ENCODE data around the gene GRHPR.
"Not testable (repeated sequence)": the region's sequence is repeated elsewhere in the genome, so short reads cannot be mapped to it uniquely, and the experiment has no call there.

The GRHPR gene

GRCh38 chr9:37451628-37452027, 29.1 kb downstream of the GRHPR start:
- no peak for DNase-seq

DNA sequence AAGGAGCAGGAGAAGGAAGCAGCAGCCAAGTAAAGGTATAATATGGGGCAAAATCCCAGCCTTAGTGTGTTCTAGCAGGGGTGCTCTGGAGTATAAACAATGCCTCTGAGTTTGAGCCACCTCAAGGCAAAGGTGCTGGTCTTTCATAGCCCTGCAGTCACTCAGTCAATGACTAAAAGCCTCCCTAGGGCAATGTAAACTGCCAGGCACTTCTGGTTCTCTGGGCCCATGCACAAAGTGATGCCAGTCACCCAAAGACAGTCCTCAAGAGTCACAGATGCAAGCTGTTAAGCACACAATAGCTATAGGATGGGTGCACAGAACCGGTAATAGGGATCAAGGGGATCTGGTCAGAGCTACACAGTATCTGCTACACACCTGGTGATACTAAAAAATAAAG, 30.1 kb downstream of the GRHPR start:
- no peak for DNase-seq

- DNase-seq: no peak
Observed at GRCh38 chr9:37453827-37454226, 31.3 kb downstream of the GRHPR start.

GRCh38 chr9:37454238-37454637, 31.7 kb downstream of the GRHPR start:
- DNase-seq: no peak

DNA sequence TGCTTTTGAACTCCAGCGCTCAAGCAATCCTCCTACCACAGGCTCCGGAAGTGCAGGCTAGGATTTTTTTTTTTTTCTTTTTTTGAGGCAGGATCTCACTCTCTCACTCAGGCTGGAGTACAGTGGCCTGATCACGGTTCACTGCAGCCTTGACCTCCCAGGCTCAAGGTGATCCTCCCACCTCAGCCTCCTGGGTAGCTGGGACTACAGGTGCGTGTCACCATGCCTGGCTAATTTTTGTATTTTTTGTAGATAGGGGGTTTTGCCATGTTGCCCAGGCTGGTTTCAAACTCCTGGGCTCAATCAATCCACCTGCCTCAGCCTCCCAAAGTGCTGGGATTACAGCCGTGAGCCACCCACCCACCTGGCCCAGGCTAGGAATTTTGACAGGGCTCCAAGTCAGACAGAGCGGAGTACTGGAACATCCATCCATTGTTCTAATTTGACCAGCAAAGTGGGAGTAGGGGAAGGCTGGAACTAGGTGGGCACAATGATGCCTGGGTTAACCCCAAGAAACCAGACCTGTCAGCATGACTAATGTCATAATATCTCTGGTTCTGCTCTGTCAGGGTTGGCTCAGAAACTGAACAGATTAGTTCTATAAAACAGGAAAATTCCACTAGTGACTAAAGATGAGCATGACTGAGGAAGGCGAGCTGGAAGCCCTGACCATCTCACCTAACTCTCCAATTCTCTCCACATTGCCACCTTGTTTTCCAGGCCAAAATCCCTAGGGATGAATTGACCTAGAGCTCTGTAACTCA, 33.6 kb downstream of the GRHPR start:
- no peak for DNase-seq

GRCh38 chr9:37456817-37457216, 34.3 kb downstream of the GRHPR start:
- no peak for DNase-seq

DNA sequence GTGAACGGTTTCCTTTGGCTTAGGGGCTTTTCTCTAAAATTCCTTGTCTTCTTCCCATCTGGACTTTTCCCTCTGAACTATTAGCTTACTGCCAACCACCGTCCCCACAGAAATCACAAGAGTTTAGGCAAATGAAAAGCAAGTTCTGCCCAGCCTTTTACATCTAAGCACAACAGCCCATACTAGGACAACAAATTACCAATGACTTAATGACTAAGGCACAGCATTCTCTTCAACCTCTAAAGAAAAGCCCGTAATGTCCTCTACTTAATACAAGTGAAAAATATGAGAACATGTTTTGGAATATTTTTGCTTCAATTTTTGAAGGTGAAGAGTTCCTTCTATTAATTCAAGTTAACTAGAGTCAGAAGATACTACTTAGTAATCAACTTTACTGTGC, 41.5 kb downstream of the GRHPR start:
- DNase-seq: no peak

- peak; percentile 52 for DNase-seq
Observed at GRCh38 chr9:37464426-37465248, 42.1 kb downstream of the GRHPR start.

DNA sequence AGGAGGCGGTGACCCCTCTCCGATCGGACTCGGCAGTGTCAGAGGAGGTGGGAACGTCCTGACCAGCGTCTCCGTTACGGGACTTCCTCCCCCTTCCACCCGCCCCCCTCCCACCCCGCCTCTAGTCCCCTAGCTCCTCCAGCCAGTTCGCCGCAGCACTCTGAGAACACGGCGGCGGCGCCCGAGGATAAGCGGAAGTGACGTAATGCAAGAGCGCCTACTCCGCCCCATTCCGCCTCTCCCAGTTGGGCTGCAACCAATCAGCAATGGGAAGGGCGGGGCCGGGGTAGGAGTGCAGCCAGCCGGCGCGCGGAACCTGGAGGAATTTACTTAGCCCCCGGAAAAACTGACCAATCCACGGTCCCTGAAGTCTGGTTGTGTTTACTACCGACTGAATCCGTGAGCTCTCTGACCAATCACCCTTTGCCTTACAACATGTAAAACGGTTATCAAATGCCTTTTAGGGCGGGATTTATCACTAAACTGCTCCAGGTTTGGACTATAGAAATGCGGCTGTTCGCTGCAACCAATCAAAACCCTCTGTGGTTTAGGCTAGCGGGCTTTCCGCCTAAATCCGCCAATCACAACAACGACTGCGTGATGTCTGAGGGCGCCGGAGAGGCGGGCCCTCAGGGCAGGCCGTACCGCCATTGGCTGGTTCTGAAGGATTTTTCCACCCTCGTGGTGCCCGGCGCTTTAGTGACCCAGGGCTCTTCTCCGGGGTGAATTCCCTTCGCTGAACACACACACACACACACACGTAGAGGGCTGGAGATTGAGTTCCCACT, 42.9 kb downstream of the GRHPR start, which contains the start of gene ZBTB5:
TSS of gene ZBTB5 (minus strand) at position 202 of the 788 bp plus-strand sequence. CDS start 22,899 bp downstream, outside the sequence.
- DNase-seq: peak; percentile 98

GRCh38 chr9:37466037-37466709, 43.7 kb downstream of the GRHPR start:
- peak; percentile 22 for DNase-seq

DNA sequence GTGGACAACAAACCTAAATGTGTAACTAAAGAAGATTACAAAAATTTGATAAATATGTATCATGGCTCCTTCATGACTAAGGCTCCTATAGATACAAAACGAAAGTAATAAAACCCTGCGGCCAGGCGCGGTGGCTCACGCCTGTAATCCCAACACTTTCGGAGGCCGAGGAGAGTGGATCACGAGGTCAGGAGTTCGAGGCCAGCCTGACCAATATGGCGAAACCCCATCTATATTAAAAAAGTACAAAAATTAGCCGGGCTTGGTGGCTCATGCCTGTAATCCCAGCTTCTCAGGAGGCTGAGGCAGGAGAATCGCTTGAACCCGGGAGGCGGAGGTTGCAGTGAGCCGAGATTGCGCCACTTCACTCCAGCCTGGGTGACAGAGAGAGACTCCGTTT, 45.0 kb downstream of the GRHPR start:
- not testable (repeated sequence) for DNase-seq

DNA sequence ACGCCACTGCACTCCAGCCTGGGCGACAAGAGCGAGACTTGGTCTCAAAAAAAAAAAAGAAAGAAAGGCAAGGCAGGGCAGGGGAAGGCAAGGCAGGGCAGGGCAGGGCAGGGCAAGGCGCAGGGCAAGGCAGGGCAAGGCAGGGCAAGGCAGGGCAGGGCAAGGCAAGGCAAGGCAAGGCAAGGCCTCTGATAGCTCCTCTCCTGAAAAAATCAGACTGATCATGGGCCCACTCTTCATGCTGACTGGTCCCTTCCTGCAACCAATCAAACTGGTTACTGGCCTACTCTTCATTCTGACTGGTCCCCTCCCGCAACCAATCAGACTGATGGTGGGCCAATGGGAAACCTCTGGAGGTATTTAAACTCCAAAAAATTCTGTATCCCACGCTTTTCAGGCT, 46.1 kb downstream of the GRHPR start:
- DNase-seq: no peak

GRCh38 chr9:37471942-37472684, 49.6 kb downstream of the GRHPR start:
- no peak for DNase-seq

DNA sequence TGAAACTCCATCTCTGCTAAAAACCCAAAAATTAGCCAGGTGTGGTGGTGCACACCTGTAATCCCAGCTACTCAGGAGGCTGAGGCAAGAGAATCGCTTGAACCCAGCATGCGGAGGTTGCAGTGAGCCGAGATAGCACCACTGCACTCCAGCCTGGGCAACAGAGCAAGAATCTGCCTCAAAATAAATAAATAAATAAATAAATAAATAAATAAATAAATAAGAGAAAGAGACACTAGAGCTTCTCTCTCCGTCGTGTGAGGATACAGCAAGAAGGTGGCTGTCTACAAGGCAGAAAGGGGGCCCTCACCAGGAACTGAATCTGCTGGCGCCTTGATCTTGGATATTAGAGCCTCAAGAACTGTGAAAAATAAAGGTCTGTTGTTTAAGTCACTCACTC, 51.5 kb downstream of the GRHPR start:
- DNase-seq: not testable (repeated sequence)

DNA sequence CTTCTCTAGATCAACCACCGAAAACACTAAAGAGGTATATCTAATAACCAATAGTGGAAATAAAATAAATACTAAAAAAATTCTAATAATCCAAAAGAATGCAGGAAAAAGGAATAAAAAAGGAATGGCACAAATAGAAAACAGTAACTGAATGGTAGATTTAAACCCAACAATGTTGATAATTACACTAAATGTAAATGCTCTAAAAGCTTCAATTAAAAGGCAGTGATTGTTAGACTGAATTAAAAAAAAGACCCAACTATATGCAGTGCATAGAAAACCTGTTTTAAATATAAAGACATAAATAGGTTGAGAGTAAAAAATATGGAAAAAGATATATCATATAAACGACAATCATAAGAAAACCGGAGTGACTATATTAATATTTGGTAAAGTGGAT, 51.9 kb downstream of the GRHPR start:
- DNase-seq: no peak

GRCh38 chr9:37476930-37477329, 54.4 kb downstream of the GRHPR start:
- no peak for DNase-seq

DNA sequence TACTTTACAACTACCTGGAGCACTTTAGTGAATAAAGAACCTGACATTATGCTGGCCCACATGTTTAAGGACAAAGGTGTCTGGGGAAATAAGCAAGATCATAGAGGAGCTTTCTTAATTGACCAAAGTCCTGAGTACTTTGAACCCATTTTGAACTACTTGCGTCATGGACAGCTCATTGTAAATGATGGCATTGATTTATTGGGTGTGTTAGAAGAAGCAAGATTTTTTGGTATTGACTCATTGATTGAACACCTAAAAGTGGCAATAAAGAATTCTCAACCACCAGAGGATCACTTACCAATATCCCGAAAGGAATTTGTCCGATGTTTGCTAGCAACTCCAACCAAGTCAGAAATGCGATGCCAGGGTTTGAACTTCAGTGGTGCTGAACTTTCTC, 54.9 kb downstream of the GRHPR start:
- DNase-seq: not testable (repeated sequence)

DNA sequence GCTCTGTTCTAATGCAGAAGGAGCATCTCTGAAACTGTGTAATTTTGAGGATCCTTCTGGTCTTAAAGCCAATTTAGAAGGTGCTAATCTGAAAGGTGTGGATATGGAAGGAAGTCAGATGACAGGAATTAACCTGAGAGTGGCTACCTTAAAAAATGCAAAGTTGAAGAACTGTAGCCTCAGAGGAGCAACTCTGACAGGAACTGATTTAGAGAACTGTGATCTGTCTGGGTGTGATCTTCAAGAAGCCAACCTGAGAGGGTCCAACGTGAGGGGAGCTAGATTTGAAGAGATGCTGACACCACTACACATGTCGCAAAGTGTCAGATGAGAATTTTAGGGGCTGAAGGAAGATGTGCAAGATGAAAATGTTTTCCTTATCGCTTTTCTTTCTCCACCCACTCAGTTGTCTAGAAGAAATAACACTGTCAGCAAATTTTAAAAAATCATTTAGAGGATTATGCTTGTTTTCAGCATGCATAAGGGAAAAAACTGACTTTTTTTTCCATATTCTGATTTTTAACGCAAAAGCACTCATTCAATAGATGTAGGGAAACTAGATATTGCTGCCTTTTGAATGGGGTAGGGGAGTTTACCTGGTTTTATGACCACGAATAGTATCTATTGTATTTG, 55.6 kb downstream of the GRHPR start:
- not testable (repeated sequence) for DNase-seq

DNA sequence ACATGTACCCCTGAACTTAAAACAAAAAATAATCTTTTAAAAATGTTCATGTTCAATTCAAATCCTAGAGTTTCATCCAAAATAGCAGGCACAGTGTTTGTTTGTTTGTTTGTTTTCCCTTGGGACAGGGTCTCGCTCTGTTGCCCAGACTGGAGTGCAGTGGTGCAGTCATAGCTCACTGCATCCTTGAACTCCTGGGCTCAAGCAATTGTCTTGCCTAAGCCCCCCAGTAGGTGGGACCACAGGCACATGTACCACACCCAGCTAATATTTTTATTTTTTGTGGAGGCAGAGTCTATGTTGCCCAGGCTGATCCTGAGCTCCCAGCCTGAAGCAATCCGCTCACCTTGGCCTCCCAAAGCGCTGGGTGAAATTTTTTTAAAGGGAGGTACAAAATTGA, 58.3 kb downstream of the GRHPR start:
- DNase-seq: no peak

DNA sequence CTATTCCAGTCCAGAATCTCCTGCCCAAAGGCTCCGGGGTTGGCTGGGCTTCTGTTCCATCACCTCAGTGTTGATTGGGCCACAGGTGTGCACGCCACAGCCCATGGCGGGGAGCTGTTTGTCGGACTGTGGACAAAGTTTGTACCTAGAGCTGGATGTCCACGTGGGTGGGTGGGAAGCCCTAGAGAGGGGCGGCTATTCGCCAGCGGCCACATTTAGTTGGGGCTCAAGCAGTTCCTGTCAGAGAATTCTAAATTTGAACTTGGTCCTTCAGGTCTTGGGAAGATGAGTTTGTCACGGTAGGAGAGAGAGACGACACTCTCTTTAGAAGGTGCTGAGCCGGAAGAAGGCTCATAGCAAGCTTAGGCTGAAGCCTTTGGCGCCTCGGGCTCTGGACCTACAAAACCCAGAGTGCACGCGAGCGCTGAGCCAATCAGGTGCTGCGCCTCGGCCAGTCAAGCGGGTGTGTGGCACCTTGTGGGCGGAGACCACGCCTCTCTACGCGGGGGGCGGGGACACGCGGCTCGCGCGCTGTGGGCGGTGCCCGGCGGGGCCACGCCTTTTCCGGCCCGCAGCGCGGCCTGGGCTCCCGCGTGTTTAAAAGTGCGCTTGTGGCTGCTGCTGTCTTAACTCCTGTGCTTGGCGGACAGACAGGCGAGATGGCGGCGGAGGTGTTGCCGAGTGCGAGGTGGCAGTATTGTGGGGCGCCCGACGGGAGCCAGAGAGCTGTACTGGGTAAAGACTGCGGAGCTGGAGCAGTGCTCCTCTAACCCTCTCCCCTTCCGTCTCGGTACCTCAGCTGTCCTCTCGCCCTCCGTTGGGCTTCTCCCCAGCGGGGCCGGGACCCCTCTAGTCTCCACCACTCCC, 63.1 kb downstream of the GRHPR start, which contains the start of gene POLR1E:
TSS of gene POLR1E (plus strand) at position 560 of the 867 bp plus-strand sequence. CDS start at position 660, 100 bp downstream.
- DNase-seq: peak; percentile 96
